Stimulated activated CD8-positive, alpha-beta memory T cell treated with anti-CD3 and anti-CD28 coated beads, Interleukin-2, amount 100 ng/mL, for 1 hour (primary cell): ENCODE data around the gene GPR62.
"Not testable (repeated sequence)": the region's sequence is repeated elsewhere in the genome, so short reads cannot be mapped to it uniquely, and the experiment has no call there.

Experiments
- DNase-seq, 2 donors: peaks; one replicate each; pipeline ENCODE4 v3.0.0-alpha.2; 2020; ENCODE audit warnings: low read depth in 2 of 2

Gene GPR62

DNA sequence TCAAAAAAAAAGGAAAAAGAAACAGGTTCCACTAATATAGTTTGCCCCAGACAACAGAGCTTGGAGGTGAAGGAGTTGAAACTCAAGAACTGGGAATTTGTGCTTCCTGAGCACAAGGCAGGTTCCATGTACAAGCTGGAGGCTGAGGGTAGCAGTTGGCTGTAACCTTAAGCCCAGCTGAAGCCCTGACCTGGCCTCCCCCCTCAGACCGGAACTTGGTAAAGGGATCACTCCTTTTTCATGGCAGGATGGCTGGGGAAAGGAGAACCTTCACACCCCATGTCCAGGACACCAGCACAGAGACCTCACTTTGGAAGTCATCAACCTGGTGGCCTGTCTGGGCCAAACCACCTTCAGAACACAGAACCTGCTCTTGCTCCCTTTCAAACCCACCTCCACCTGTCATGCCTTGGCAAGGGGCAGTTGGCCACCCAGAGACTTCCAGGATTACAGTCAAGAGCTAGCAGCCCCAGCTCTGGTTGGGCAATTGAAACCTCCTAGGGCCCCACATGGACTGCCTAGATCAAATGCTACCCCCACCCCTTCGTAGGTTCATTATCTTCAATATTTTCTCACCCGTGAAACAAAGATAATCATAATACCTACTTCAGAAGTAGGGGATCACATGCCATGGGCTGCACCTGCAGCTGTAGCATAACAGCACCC, 37.0 kb downstream of the GPR62 start:
- no peak for DNase-seq

DNA sequence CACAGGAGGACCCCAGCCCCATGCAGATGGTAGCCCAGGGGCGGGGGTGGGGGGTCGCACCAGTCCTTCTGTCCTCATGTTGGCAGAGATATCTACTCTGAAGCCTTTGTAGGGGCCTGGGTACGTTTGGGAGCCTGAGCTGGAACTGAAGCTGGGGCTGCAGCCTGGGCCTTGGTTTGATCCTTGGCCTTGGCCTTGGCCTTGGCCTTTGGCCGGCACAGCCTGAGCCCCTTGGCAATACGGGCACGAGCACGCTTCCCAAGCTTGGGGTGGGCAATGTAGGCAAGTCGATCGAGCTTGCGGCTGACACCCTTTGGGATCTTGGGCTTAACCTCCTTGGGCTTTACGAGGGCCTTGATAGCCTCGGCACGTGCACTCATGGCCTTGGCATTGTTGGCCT, 38.5 kb downstream of the GPR62 start:
- DNase-seq: not testable (repeated sequence)

DNA sequence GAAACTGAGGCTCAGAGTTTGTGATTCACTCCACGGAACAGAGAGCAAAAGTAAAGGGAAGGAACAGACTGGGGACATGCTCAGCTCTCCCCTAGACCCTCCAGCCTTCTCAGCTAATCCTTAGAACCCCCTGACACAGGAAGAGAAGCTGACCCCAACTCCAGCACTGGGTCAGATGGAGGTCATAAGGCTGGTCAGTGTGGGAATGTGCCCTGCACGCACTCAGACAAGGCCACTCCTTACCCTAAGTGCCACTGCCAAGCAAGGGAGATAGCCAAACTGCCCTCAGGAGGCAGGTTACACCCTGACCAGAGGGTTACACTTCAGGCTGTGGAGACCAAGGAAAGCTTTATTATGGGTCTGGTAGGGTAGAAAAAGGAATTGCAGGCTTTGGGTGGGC, 39.3 kb downstream of the GPR62 start:
- DNase-seq: no peak

DNA sequence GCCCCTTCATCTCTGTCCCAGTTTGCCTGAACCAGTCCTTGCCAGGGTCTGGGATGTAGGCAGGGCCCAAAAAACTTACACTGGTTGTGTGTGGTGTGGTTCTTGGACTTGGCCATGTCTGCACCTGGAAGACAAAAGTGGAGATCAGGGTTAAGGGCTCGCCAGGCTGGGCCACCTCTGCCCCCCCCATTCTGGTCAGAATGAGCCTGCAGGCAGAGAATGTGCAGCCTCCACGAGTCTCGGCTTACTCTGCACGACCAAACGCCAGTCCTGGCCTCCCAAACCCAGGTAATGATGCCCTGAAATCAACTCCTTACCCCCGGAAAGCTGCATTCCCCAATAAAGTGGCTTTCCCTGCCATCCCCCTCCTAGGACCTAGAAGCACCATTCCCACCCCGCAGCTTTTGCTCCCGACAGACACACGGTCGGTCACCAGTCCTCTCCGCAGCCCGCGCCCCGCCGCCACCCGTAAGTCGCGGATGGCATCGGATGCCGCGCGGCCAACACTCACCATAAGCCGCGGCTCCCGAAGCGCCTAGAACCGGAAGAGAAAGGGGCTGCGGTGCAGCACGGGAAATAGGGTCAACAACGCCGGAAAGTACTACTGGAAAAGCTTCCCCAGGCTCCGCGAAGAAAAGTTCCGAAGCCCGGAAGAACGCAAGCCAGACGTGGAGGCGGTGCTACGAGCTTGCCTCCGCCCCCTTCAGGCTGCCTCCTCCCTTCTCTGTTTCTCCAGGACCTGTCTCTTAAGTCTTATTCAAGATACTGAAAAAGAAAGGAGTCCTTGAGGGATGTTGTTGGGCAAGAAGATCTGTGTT, 40.4 kb downstream of the GPR62 start, which contains the start of gene RPL29:
Gene RPL29, minus strand, starts transcription at position 550 of the 818 bp plus-strand sequence. Its CDS starts 434 bp downstream, at position 116.
- peak; percentile 78 to 79 for DNase-seq

DNA sequence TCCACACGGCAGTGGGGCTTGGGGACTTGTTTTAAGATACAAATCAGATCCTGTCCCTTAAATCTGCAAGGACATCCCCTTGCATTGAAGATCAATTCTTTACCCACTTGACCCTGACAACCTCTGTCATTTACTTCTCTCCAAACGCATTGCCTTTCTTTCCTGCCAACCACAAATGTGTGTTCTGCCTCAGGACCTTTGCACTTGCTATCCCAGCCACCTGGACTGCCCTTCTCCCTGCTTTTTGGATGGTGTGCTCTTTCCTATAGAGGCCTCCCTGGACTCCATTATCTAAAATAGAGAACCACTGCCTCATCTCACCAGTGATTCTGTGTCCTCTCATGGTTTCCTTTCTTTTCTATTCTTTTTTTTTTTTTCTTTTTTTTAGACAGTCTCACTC, 42.0 kb downstream of the GPR62 start:
- DNase-seq: no peak

DNA sequence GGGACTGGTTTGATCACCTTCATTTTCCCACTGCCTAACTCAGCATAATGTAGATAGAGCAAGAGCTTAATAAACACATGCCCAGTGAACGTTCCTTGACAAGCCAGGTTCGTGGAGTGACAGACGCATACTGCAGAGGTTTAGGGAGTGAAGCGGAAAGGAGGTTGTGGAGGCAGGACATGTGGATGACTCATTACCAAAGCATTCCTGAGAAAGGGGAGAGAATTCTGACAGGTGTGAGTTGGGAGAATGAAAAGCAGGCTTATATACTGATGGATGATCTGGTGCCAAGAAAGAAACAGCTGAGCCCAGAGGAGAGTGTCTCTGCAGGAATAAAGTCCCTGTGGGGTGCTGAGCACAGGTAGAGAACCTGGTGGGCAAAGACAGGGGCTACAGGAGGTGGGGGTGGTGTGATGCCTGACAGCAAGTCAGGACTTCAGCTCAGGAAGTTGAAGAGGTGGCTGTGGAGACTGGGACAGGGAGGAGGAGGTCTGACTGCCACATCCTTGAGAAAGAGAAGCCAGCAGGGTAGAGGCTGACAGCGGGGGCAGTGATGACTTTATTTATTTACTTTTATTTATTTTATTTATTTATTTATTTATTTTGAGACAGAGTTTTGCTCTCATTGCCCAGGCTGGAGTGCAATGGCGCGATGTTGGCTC, 42.9 kb downstream of the GPR62 start:
- no peak for DNase-seq

DNA sequence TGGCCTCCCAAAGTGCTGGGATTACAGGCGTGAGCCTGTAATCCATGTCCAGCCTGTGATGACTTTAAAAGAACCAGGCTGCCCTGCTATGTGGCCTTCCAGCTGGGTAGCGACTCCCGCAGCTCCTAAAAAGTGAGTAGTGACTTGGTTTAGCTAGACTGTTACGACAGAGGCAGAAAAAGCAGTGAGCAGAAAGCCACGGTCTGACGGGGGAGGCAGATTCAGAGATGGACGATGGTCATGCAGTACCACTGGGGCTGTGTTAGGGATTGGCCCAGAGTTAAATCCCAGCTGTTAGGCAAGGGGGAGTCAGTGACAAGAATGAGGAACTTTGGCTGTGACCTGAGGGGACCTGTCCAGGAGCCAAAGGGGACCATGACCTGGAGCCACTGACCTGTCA, 43.6 kb downstream of the GPR62 start:
- no peak for DNase-seq

DNA sequence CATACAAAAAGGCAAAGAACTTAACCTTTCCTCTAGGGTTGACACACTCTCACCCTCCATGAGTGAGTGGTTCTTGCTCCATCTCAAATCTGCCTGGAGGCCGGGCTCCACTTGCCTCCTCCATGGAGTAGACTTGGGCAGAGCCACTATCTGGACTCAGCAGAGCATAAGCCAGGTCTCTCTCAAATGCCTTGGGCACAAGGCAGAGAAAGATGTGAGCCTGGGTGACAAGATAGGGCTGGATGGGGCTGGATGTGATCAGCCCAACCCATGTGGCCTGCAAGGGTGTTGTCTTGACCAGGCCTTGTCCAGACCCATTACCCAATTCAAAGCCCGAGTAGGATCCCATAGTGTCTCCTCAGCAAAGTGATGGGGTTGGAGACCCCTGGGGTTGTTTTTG, 44.7 kb downstream of the GPR62 start:
- no peak for DNase-seq

DNA sequence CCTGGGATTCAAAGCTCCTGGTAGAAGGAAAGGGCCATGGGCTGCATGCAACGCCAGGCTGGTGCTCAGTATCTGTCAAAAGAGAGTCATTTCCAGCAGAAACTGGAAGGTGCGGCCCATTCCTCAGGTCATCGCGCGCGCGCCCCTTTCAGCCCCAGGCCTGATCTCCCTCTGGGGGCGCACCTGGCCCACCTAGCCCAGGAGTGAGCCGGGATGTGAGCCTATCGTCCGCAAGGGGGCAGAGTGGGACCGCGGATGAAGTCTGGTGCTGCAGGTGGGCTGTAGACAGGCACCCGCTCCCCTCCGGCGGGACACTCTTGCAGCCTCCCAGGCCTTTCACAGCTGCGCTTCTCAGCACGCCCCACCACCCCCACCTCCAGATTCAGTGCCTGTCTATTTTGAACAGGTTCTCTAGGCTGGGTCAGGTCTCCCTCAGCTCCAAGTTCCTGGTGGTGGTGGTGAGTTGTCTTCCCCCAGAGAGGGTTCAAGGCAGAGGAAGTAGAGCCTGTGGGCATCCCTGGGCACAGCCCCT, 46.3 kb downstream of the GPR62 start:
- DNase-seq: peak; percentile 74 to 76

DNA sequence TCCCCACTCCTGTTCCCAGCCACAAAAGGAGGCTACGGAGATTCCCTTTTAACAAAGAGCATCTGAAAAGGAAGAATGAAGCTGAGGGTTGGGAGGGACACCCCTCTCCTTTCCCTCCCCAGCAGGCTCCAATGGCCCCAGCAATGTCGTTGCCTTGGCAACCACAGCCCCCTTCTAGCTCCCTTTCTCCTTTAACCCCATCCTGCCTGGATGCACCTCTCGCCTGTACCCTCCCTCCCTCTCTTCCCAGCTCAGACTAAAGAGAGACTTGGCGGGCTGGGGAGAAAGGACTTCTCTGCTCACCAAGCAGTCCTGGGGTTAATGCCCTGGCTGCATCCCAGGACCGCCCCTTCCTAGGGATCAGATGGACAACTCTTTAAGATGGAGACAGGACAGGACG, 47.6 kb downstream of the GPR62 start:
- DNase-seq: no peak

DNA sequence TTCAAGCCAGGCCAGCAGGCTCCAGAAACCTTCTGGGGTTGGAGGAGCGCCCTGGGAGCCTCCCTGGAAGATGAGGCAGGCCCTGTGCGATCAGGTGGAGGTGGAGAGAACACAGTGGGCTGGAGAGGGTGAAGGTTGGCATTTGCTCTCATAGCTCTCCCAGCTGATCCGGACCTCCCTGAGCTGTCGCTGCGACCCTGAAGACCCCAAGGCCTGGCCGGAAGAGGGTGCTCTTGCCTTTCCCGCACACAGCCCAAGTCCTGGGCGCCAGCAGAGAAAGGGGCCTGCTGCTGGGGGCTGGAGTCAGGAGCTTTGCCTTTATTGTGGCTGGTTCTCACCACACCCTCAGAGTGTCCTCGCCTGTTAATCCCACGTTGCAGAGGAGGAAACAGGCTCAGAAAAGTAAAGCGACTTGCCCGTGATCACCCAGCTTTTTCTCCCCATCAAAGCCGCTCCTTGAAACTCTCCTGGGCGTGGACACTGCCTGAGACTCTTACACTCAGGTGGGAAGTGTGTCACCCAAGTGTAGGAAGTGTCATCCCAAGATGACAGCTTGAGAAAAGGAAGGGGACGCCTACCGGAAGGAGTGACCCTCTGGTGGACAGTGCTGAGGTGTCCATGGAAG, 49.1 kb downstream of the GPR62 start:
- no peak for DNase-seq

DNA sequence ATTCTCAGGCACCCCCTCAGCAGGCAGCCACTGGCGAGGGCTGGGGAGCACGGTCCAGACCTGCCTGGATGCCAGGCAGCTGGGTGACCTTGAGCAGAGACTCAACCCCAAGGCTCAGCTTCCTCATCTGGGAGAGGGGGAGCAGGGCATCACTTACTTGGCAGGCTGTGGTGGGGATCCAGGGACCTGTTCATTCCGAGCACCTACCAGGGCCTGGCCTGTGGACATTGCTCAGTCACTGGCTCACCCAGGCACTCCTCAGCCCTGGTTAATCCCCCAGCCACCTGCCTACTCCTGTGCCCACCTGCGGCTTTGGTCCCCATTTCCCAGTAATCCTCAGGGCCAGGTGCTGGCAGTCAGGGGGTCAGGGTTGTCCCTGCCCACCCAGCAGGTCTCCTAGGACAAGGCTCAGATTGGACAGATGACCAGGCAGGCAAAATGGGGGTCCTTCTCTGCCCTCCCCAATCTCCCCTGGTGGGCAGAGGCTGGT, 49.8 kb downstream of the GPR62 start:
- no peak for DNase-seq

DNA sequence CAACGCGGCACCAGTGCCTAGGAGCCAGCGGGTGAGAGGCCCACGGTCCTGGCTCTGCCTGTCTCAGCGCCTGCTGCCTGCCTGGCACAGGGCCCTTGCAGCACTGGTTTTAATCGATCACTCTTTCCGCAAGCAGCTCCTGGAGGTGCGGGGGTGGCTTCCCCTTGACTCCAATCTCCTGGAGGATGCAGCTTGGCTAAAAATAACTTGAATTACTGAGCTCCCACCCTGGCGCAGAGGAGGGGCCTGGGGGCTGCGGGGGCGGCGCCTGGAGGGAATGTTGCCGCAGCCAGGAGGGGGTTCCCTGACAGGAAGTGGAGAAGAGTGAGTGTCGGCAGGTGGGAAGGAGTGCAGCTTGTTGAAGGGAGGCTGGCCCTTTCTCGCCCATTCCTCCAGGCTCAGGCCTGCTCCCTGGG, 50.4 kb downstream of the GPR62 start:
- DNase-seq: no peak

DNA sequence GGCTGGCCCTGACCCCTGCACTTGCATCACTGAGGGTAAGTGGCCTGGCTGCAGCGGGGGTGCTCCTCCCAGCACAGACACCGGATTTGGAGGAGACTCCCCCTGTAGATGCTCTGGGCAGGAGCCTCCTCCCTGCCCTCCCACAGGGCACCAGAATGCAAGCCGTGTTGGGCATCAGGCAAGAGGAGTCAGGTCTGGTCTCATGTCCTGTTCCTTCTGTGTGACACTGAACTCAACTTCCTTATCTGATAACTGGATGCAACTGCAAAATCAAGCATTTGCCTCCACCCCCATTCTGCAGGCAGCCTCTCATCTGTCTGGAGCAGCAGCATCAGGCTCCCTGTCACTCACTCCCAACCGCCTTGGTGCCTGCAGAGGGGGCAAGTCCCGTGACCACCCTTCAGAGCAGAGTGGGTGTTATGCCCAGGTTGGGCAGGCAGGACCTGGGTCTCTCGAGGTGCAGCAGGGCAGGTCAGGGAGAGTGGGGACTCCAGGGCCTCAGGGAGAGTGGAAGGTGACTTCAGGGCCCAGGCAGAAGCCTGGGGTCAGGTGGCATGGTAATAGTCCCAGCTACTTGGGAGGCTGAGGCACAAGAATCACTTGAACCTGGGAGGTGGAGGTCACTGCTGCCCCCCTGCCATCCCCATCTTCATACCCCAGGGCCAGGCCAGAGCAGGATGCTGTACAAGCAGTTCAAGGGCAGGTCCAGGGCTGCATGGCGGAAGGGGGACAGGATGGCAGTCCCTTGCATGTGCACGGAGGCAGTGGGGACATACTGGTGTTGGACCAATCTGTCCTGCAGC, 51.0 kb downstream of the GPR62 start:
- DNase-seq: no peak

DNA sequence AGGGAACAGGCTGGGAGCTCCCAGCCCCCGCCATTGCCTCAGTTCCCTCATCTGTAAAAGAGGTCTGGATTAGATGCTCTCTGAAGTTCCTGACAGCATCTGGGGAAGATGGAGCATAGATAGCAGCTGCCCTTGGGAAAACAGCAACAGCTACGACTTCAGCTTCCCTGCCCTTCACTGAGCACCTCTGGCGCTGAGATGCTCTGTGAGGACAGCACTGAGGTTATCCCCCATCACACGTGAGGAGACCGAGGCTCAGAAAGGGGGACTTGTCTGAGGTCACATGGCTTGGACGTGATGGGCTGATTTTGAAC, 51.6 kb downstream of the GPR62 start:
- no peak for DNase-seq
